NB4 (cell line): Measurements from ENCODE around the gene SCAF8.

Source experiments
- DNase-seq: peaks from one replicate; pipeline ENCODE4 v3.0.0; 2010; ENCODE audit warnings: low read depth
- H3K4me3 ChIP-seq: one replicate; pipeline ENCODE4 v1.5.1; 2011; ENCODE audit warnings: mild to moderate bottlenecking, low read depth, low read length, moderate library complexity
- MYC ChIP-seq: IDR thresholded peaks from 2 replicates; pipeline ENCODE4 v1.6.1; 2011; ENCODE audit warnings: low read depth, low read length
- POLR2A ChIP-seq: IDR thresholded peaks from 2 replicates; pipeline ENCODE4 v1.6.1; 2011; ENCODE audit warnings: mild to moderate bottlenecking; ENCODE audit not compliant: insufficient read length; ENCODE audit errors: extremely low read depth
- TF ChIP-seq, protein P1 (sequence below): IDR thresholded peaks from 2 replicates; pipeline ENCODE4 v1.6.1; 2011; ENCODE audit warnings: low read depth, low read length
- TF ChIP-seq, protein P2 (sequence below): IDR thresholded peaks from one replicate; pipeline ENCODE4 v1.5.1; 2012; ENCODE audit warnings: low read depth, low read length

SCAF8 gene

DNA sequence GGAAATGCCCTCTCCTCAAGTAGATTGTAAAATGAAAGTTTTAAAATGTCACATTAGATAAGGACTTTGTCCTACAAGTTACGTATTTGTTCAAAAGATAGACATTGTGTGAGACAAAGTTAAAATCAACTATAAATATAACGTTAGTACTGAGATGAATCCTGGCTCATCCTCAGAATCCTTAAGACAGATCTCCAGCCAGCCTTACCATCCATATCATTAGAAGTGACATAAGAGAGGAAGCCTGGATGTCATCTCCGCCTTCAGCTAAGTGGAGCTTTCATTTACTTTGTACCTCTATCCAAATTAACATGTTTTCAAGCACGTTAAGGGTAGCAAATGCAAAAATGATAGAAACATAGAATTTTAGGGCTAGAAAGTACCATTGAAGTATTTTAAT is 59.1 kb downstream of the SCAF8 start:
- no peak overlapping the region for H3K4me3 ChIP-seq
- DNase-seq = no peak
- TF ChIP-seq MYC (no peak), POLR2A (no peak)
- TF ChIP-seq, protein P1, sequence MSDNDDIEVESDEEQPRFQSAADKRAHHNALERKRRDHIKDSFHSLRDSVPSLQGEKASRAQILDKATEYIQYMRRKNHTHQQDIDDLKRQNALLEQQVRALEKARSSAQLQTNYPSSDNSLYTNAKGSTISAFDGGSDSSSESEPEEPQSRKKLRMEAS = no peak
- TF ChIP-seq, protein P2, sequence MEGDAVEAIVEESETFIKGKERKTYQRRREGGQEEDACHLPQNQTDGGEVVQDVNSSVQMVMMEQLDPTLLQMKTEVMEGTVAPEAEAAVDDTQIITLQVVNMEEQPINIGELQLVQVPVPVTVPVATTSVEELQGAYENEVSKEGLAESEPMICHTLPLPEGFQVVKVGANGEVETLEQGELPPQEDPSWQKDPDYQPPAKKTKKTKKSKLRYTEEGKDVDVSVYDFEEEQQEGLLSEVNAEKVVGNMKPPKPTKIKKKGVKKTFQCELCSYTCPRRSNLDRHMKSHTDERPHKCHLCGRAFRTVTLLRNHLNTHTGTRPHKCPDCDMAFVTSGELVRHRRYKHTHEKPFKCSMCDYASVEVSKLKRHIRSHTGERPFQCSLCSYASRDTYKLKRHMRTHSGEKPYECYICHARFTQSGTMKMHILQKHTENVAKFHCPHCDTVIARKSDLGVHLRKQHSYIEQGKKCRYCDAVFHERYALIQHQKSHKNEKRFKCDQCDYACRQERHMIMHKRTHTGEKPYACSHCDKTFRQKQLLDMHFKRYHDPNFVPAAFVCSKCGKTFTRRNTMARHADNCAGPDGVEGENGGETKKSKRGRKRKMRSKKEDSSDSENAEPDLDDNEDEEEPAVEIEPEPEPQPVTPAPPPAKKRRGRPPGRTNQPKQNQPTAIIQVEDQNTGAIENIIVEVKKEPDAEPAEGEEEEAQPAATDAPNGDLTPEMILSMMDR = no peak

DNA sequence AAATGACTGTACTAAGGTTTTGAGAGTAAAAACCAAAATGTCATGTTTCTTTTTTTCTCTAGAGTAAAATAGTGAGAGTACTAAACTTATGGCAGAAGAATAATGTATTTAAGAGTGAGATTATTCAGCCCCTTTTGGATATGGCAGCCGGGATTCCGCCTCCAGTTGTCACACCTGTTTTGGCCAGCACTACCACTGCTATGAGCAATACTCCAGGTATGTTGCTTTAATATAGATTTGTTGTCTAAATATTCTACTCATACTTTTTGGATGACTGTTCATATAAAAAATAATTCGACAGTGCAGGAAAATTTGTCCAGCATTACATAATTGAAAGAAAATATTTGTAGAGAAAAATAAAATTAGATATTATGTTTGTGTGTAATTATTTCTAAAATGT is 59.5 kb downstream of the SCAF8 start:
- DNase-seq = no peak
- TF ChIP-seq POLR2A (no peak), MYC (no peak)
- TF ChIP-seq, protein P1 = no peak
- TF ChIP-seq, protein P2 = no peak
- no peak overlapping the region for H3K4me3 ChIP-seq

DNA sequence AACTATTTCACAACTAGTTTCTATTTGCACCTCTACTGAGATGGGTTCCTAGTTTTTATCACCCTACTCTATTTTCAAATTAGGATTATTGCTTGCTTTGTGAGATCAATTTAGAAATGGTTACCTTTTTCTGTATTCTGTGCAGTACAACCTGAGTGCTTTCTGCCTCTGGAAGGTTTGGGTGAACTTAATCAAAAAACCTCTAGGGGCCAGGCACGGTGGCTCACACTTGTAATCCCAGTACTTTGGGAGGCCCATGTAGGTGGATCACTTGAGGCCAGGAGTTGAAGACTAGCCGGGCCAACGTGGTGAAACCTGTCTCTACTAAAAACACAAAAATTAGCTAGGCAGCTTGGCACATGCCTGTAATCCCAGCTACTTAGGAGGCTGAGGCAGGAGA is 63.3 kb downstream of the SCAF8 start:
- H3K4me3 ChIP-seq = no peak overlapping the region
- TF ChIP-seq MYC = no peak
- TF ChIP-seq, protein P1 = no peak
- TF ChIP-seq POLR2A = no peak
- TF ChIP-seq, protein P2 = no peak
- DNase-seq = no peak

DNA sequence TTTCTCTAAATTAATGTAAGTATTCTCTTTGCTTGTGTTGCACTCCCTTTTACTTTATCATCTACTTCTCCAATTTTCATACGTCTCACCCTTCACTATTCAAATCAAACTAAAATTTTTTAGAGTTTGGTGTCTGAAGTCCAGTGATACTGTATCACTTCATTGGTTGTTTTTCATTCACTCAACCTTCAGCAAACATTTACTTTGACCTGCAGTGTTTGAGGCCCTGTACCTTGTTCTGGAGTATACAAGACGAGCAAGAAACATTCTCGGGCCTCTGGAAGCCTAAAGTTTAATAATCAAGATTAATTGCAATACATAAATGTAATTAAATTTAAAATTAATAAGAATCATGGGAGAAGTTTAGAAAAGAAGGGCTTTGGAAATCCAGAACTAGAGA is 64.6 kb downstream of the SCAF8 start:
- H3K4me3 ChIP-seq = no peak overlapping the region
- no peak for DNase-seq
- TF ChIP-seq, protein P1 = no peak
- no peak for TF ChIP-seq POLR2A
- TF ChIP-seq, protein P2 = no peak
- no peak for TF ChIP-seq MYC

DNA sequence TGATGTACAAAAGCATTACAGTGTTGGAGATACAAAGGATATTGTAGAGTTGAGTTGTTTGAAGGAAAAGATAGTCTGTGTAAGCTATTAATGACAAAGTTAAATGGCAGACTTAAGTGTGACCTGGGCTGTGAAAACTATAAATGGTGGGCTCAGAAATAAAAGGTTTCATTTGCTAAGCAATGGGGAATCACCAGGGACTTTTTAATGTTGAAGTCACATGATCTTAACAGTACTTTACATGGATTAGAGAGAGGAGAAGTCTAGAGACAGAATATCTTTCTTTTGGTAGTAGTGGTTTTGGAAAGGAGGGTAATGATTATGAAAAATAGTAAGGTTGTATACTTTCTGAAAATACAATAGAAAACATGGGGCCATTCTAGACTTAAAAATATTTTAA is 67.1 kb downstream of the SCAF8 start:
- TF ChIP-seq MYC (no peak), POLR2A (no peak)
- TF ChIP-seq, protein P1 = no peak
- TF ChIP-seq, protein P2 = no peak
- H3K4me3 ChIP-seq = no peak overlapping the region
- no peak for DNase-seq

DNA sequence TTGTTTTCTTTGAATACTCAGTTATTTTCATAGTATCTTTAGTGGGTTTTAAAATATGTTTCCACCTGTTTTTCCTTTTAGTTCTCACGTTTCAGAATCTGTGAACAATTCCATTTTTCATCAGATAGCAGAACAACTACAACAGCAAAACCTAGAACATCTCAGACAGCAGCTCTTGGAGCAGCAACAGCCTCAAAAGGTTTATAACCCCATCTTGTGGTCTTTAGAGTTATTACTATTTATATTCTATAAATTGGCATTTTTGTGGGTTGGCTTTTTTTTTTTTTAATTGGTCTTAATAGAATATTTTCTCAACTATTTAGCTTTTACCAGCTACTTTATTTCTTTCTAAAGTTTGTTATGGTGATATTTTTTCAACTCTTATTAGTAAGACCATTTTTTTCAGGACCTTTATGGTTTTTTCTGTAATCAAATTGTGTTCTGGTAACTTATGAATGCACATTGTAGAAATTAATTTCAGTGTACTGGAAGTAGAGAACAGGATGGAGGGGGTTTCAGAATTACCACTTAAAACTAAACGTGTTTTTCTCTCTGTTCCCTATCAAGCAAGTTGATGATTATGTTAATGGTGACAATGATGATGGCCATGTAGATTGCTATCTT is 72.2 kb downstream of the SCAF8 start:
- TF ChIP-seq POLR2A = no peak
- TF ChIP-seq, protein P1 = no peak
- TF ChIP-seq, protein P2 = no peak
- TF ChIP-seq MYC = no peak
- H3K4me3 ChIP-seq = no peak overlapping the region
- DNase-seq = peak; percentile 58
